Measurements from ENCODE around the gene SLC1A1.

The SLC1A1 gene

GRCh38 chr9:4489919-4490704, at the start of gene SLC1A1:
TSS of gene SLC1A1 (plus strand) at chr9:4490468. CDS start at chr9:4490680, 212 bp downstream.
- no peak for DNase-seq

DNA sequence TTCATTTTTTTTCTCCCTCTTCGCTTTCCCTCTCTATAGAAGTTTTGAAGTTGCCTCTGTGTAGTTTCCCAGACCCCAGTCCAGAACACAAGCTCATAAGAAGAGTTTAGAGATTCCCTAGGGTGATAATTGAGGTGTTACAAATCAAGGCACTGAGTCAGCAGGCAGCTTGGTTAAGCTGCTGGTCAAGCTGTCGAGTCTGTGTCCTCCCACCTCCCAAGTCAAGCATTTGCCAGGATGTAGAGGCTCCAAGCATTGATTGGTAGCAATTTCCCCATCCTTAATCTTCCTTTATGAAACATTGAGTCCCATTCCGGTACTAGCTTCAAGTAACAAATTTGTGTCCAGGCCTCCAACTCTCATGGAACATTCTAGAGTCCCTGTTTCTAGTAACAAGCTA, 47.5 kb upstream of the SLC1A1 start:
- no peak for DNase-seq

DNA sequence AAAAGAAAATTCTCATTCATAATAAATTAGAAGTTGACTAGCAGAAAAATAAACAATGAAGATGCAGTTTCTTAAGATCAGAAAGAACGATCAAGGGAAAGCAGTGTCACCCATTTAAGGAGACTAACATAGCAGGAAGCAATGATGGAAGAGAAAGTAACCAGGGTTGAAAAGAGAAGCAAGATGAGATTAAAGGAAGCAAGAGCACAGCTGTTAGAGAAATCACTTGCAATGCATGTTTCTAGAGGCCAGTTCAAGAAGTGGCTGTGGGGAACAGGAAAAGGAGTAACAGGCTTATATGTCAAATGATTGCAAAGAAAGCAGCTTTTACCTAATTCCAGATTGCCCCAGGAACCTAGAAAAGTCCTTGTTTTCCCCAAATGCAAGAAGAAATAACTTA, 46.8 kb upstream of the SLC1A1 start:
- DNase-seq = peak; percentile 3

- DNase-seq = no peak
Measured at GRCh38 chr9:4461437-4461836, 28.8 kb upstream of the SLC1A1 start.

- no peak for DNase-seq
Measured at GRCh38 chr9:4463824-4464223, 26.4 kb upstream of the SLC1A1 start.

DNA sequence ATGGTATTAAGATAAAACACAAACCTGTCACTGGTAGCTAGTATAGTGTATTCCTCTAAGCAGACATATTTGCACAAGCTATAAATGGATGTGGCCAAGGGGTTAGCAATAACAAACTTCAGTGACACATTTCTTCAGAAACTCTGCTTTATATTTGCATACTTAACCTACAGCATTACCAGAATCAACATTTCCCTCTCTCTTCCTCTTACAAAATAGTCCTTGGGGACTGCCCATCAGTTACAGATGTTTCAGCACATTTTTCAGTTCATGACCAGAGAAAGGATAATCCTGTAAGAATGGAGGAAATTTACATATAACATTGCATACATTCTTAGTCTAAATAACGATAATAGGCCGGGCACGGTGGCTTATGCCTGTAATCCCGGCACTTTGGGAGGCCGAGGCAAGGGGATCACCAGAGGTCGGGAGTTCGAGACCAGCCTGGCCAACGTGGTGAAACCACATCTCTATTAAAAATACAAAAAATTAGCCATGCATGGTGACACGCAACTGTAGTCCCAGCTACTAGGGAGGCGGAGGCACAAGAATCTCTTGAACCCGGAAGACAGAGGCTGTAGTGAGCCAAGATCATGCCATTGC, 25.3 kb upstream of the SLC1A1 start:
- no peak for DNase-seq

GRCh38 chr9:4465910-4466309, 24.4 kb upstream of the SLC1A1 start:
- DNase-seq = no peak

- DNase-seq = no peak
Measured at GRCh38 chr9:4475301-4475700, 15.0 kb upstream of the SLC1A1 start.

GRCh38 chr9:4486176-4486575, 4.1 kb upstream of the SLC1A1 start:
- DNase-seq = no peak

DNA sequence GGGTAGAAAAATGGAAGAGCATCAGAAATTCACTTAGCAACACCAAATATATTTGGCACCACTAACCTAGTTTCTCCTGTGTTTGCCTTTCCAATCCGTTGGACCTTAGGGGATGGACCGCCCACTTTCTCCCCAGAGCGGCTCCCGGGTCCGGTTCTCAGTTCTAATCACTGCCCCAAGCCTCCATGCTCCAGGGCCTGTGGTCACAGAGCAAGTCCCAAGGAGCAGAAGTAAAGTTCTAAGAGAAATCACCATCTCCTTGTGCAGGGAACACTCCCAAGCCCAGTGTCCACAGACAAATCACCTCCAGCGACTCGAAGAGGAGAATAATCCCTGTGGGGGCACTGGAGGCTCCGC, 728 bp upstream of the SLC1A1 start:
- no peak for DNase-seq

DNA sequence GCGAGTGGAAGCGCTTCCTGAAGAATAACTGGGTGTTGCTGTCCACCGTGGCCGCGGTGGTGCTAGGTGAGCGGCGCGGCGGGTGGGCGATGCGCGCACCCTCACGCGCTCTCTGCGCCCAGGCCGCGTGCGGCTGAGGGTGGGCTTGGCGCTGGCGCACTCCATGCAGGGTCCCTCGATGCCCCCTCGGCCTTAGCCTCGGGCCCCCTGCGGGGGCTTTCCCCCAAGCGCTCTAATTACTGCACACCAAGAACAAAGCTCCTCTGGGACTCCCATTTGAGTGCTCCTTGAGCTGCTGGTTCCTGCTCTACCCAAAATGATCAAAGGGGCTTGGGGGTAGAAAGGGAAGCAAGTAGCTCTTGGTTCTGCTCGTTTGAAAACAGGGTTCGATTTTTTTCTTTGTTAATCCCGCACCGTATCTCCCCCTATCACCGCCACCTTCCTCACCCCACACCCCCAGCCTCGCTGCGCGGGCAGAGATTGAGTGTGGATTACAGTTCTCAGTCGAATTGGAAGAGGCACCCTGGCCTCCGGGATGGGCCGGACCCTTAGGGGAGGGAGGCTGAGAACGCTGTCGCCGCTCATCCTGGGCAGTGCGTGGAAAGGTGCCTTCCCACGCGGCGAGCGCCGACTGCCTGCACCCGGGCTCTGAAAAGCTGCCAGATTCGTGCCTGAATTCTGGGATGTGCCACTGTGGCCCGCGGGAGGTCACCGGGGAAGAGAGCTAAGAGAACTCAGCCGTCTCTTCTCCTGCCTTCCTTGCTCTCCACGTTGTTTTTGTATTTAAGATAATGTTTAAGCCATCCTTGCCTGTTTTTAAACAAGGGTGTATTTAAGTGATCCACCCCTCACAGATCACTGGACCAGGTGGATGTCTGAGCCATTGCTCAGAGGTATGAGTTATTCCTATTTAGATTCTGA, 697 bp downstream of the SLC1A1 start:
- no peak for DNase-seq

DNA sequence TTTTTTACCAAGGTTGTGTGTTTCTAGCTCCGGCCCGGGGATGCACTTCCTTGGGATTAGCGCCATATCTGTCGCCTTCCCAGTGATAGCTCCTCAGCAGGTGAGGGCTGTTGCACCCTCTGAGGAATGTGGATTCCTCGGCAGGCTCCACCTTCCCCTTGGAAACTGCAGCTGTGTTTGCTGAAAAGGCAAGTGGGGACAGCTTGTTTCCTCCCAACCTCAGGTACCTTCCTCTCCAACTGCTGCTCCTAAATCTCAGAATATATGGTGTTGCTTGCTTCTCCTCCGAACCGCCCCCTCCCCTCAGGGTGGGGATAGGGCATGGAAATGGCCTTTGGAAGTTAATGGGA, 1.3 kb downstream of the SLC1A1 start:
- no peak for DNase-seq

GRCh38 chr9:4494332-4494731, 4.1 kb downstream of the SLC1A1 start:
- no peak for DNase-seq

GRCh38 chr9:4494806-4495205, 4.5 kb downstream of the SLC1A1 start:
- DNase-seq = no peak

DNA sequence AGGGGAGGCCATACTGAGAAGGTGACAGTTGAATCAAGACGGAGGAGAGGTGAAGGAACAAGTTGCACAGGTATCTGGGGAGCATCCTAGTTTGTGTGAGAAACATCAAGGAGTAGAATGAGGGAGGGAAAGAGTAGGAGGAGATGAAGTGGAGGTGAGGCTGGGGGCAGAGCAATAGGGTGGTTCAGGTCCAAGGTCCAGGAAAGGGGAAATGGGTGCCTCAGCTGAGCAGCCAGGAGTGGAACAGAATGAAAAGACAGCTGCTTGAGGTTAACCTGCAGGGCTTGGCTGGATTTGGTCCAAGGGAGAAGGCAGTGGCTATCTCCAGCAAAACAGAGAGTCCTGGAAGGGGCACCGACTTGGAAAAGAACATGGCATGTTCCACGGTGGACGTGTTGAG, 5.3 kb downstream of the SLC1A1 start:
- DNase-seq = no peak

DNA sequence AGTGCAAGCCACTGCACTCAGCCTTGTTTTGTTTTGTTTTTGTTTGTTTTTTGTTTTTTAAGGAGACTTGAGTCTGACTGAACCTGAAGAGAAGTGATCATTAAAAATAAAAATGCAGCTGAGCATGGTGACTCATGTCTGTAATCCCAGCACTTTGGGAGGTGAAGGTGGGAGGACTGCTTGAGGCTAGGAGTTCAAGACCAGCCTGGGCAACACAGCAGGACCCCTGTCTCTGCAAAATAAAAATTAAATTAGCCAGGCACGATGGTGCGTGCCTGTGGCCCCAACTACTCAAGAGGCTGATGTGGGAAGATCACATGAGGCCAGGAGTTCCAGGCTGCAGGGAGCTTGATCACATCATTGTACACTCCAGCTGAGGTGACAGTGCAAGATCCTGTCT, 6.2 kb downstream of the SLC1A1 start:
- no peak for DNase-seq

DNA sequence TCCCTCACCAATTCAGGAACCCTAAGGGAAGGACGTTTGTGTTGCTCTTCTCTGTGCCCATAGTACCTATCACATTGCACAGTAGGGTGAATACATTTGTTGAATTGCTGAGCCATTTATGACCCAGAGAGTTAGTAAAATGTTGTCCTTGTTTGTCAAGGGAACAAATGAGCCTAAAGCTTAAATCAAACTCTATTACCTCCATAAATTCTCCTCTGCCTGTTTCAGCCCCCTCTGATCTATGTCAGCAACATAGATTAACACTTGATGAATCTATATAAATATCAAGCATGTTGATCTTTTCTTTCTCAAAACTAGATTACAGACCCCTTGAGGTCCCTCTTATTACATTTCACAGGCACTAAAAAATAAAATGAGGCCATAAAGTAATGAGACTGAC, 7.1 kb downstream of the SLC1A1 start:
- no peak for DNase-seq

GRCh38 chr9:4497855-4498254, 7.6 kb downstream of the SLC1A1 start:
- no peak for DNase-seq

DNA sequence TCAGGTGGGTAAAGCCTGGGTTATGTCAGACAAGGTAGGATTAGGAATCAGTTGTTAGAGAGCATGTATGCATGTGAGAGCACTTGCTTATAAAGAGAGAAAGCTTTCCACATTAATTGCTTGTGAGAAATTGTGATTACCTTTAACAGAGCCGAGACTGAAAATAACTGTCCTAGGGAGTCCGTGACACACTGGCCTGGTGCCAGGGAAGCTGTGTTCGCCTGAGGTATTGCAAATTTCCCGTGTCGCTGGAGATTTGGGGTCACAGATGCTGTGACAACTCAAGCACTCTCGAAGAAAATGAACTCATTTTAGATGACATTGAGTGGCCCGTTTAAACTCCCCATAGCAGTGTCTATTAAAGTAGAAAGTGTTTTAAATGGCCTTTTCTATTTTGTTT, 9.6 kb downstream of the SLC1A1 start:
- DNase-seq = no peak

DNA sequence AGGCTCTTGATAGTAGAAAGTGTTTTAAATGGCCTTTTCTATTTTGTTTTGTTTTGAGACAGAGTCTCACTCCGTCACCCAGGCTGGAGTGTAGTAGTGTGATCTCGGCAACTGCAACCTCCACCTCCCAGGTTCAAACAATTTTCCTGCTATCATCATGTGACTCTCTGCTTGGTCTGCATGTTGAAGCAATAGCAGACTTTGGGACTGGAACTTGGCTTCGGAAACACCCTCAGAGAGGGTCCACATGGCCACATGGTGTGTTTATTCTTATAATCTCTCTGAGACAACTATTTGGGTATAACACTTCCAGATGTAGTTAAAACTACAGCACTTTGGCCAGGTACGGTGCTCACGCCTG, 10.9 kb downstream of the SLC1A1 start:
- no peak for DNase-seq

- DNase-seq = no peak
Measured at GRCh38 chr9:4502444-4502843, 12.2 kb downstream of the SLC1A1 start.

- DNase-seq = no peak
Measured at GRCh38 chr9:4503103-4503502, 12.8 kb downstream of the SLC1A1 start.

GRCh38 chr9:4504250-4504649, 14.0 kb downstream of the SLC1A1 start:
- no peak for DNase-seq

GRCh38 chr9:4506490-4506889, 16.2 kb downstream of the SLC1A1 start:
- DNase-seq = no peak

Data from inflammatory macrophage treated with lipopolysaccharide for 4 hours (primary cell).